Neural progenitor cell (in vitro differentiated cells): ENCODE results near the gene NUS1.

Experiments
- CTCF ChIP-seq: fragments of 200-600 bp; sonication (generic); IDR thresholded peaks from 2 replicates; pipeline ENCODE4 v1.5.1; 2017; ENCODE audit warnings: antibody characterized with exemption, mild to moderate bottlenecking
- EZH2 ChIP-seq: fragments of 200-600 bp; sonication (generic); IDR thresholded peaks from 2 replicates; pipeline ENCODE4 v1.6.1; 2017; ENCODE audit warnings: antibody characterized with exemption, mild to moderate bottlenecking, moderate library complexity
- EZH2phosphoT487 ChIP-seq: fragments of 200-600 bp; sonication (generic); IDR thresholded peaks from 2 replicates; pipeline ENCODE4 v1.6.1; 2017; ENCODE audit warnings: antibody characterized with exemption

GRCh38 chr6:117674991-117675657 lies at the start of gene NUS1:
- TF ChIP-seq CTCF, result peak; percentile 78
- TF ChIP-seq EZH2, result peak; percentile 33
- TF ChIP-seq EZH2phosphoT487, result no peak
